Upper lobe of right lung (tissue), 1 donor: ENCODE results near the gene BABAM2. TPM values are rescaled to one million over a fixed set of nuclear protein-coding genes. Genes with fewer than 3 reads are reported as not detected.

Experiments
- ATAC-seq: fragments of 200-7000 bp; cut with Tn5 transposase; one replicate; pipeline ENCODE4 v1.9.1; 2020; ENCODE audit warnings: mild to moderate bottlenecking, moderate library complexity
- DNase-seq: peaks from one replicate; pipeline ENCODE4 v3.0.0-alpha.2; 2020
- H3K27ac ChIP-seq: fragments of 200-600 bp; one replicate; pipeline ENCODE4 v1.8.0; 2022
- H3K27me3 ChIP-seq: fragments of 200-600 bp; one replicate; pipeline ENCODE4 v1.8.0; 2022; ENCODE audit warnings: mild to moderate bottlenecking
- H3K36me3 ChIP-seq: fragments of 200-600 bp; one replicate; pipeline ENCODE4 v1.8.0; 2022
- H3K4me1 ChIP-seq: fragments of 200-600 bp; one replicate; pipeline ENCODE4 v1.8.0; 2022
- H3K4me3 ChIP-seq: fragments of 200-600 bp; one replicate; pipeline ENCODE4 v1.8.0; 2022; ENCODE audit warnings: mild to moderate bottlenecking
- H3K9me3 ChIP-seq: fragments of 200-600 bp; one replicate; pipeline ENCODE4 v1.8.0; 2022
- intact Hi-C: fragments of 100-400 bp; cut with DNase I; formaldehyde crosslinking; loops from one replicate; pipeline ENCODE4 v1.11.0; 2022
- total RNA-seq: library from RNA; stranded (reverse); fragmentation: NEBNext Ultra II Directional; extraction: Animal tissue kit (Norgen Biotek cat#: 25700); gene quantifications from one replicate; pipeline ENCODE4 v1.2.1, GENCODE V29; 2021
- TF ChIP-seq, protein P1 (sequence below): fragments of 200-600 bp; IDR thresholded peaks from one replicate; pipeline ENCODE4 v1.8.0; 2022; ENCODE audit warnings: antibody characterized with exemption
- donor health status: DM: no; HTN: yes; CAD: no; lungs with severe emphysema.

BABAM2 gene
- total RNA-seq, 1 donor from 2014 or later: 36.2 TPM

DNA sequence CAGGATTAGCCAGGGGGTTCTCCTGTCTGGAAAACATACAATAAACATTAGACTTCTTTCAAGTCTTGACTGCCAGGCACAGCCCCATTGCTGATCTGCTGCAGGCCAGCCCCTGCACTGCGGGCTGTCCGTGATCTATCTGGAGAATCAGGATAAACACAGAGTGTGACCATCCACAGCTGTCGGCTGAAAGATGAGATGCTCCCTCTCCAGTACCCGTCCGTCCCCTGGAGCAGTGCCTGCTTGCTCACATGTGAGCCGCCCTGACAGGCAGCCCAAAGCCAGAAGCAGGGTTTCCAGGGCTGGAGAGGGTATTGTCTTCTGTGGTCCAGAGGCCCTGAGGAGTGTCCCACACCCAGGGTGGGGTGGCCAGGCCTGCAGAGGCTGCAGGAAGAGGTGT lies 456.1 kb downstream of the BABAM2 start:
- no peak for ATAC-seq
- no peak overlapping the region for H3K4me3 ChIP-seq

DNA sequence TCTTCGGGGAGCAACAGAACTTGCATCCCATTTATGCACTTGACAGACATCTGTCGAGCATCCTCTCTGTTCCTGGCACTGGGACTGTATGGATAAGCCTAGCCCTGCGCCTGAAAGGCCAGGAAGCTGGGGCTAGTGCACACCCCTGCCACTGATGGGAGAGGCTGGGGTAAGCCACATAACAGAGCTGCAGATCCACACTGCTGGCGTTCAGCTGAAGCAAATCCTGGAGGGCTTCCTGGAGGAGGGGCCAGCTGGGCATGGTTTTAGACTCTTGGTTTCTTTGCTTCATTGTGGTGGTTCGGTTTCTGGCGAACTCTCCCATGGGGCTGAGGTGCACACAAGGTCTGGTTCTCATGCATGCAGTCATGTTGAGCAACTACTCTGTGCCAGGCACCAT lies 456.7 kb downstream of the BABAM2 start:
- TF ChIP-seq, protein P1, sequence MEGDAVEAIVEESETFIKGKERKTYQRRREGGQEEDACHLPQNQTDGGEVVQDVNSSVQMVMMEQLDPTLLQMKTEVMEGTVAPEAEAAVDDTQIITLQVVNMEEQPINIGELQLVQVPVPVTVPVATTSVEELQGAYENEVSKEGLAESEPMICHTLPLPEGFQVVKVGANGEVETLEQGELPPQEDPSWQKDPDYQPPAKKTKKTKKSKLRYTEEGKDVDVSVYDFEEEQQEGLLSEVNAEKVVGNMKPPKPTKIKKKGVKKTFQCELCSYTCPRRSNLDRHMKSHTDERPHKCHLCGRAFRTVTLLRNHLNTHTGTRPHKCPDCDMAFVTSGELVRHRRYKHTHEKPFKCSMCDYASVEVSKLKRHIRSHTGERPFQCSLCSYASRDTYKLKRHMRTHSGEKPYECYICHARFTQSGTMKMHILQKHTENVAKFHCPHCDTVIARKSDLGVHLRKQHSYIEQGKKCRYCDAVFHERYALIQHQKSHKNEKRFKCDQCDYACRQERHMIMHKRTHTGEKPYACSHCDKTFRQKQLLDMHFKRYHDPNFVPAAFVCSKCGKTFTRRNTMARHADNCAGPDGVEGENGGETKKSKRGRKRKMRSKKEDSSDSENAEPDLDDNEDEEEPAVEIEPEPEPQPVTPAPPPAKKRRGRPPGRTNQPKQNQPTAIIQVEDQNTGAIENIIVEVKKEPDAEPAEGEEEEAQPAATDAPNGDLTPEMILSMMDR: no peak
- intact Hi-C loops: no loop called here
- DNase-seq: peak; percentile 33

More for the DNA sequence above, 456.1 kb downstream of the BABAM2 start:
- no peaks in the 10 kb centered on the region for H3K9me3 ChIP-seq
- TF ChIP-seq, protein P1: no peak
- no peak overlapping the region for H3K27ac ChIP-seq
- H3K4me1 ChIP-seq: peaks cover 13% of the 10 kb centered on the region
- H3K27me3 ChIP-seq: no peaks in the 10 kb centered on the region
- H3K36me3 ChIP-seq: no peaks in the 10 kb centered on the region
- intact Hi-C loops: no loop called here
- DNase-seq: peak; percentile 33

DNA sequence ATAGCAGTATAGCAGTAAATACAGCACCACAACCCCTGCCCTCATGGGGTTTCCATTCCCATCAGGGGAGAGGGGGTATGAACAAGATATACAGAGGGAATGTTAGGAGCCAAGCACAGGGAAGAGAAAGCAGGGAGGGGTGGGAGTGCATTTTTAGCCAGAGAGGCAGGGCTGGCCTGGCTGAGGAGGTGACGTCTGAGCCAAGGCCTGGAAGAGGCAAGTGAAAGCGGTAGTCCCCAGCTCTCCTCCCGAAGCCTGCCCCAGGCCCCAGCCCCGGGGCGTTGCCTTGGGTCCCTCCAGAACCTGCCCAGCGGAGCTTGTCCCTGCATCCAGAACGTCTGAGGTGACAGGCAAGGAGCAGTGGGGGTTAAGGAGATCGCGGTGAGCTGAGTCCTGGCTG lies 457.1 kb downstream of the BABAM2 start:
- DNase-seq (peak; percentile 44), ATAC-seq (no peak)
- H3K27ac ChIP-seq: no peak overlapping the region
- no peaks in the 10 kb centered on the region for H3K36me3 ChIP-seq
- TF ChIP-seq, protein P1: no peak
- no peaks in the 10 kb centered on the region for H3K9me3 ChIP-seq
- intact Hi-C loops: no loop called here
- H3K27me3 ChIP-seq: no peaks in the 10 kb centered on the region
- H3K4me1 ChIP-seq: peaks cover 7% of the 10 kb centered on the region
- no peak overlapping the region for H3K4me3 ChIP-seq

More for the DNA sequence above, 456.7 kb downstream of the BABAM2 start:
- H3K9me3 ChIP-seq: no peaks in the 10 kb centered on the region
- H3K4me3 ChIP-seq: no peak overlapping the region
- no peaks in the 10 kb centered on the region for H3K36me3 ChIP-seq
- ATAC-seq: no peak
- H3K27ac ChIP-seq: no peak overlapping the region
- peaks cover 9% of the 10 kb centered on the region for H3K4me1 ChIP-seq
- H3K27me3 ChIP-seq: no peaks in the 10 kb centered on the region

DNA sequence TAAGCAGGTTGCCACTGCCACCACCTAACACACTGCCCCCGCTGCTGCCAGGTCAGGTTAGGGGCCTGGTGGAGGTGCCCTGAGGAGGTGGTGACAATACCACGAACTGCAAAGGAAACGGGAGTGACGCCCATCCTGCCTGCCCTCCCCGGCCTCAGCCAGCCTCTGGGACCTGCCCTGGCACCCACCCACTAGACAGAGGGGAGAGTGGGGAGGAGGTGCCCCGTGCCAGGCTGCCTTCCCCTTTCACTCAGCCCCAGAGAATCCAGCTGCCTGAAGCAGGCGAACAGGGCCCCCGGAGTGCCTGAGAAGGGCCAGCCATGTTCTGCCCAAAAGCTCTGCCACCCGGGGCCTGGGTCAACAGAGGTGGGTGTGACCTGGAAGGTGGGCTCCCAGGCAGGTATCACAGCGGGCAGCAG lies 457.6 kb downstream of the BABAM2 start:
- H3K4me1 ChIP-seq: peaks cover 2% of the 10 kb centered on the region
- H3K27ac ChIP-seq: no peak overlapping the region
- no peaks in the 10 kb centered on the region for H3K9me3 ChIP-seq
- no peak overlapping the region for H3K4me3 ChIP-seq
- H3K36me3 ChIP-seq: no peaks in the 10 kb centered on the region
- no peaks in the 10 kb centered on the region for H3K27me3 ChIP-seq
- ATAC-seq (peak; percentile 33), DNase-seq (peak; percentile 62)
- TF ChIP-seq, protein P1: no peak
- intact Hi-C loops: no loop called here

DNA sequence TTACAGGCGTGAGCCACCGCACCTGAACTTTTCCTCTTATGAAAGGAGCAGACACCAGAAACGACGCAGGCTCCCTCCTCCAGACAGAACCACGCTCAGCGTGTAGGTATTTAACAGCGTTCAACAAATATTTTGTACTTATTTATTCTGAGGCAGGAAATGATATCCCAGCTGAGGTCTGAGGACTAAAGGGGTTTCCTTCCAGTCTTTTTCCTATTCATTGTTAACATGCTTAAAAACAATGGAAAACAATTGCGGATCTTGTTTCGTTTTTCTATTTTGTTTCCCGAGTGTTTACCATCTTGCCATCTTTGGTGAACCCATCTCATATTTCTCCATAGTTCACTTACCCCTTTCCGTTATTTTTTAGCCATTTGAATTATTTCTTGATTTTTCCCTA lies 458.4 kb downstream of the BABAM2 start:
- Histone ChIP-seq H3K27me3 (no peaks in the 10 kb centered on the region), H3K27ac (no peak overlapping the region), H3K4me3 (no peak overlapping the region), H3K4me1 (no peaks in the 10 kb centered on the region), H3K9me3 (no peaks in the 10 kb centered on the region), H3K36me3 (no peaks in the 10 kb centered on the region)
- DNase-seq: no peak
- intact Hi-C loops: no loop called here
- ATAC-seq: no peak
- TF ChIP-seq, protein P1: no peak

DNA sequence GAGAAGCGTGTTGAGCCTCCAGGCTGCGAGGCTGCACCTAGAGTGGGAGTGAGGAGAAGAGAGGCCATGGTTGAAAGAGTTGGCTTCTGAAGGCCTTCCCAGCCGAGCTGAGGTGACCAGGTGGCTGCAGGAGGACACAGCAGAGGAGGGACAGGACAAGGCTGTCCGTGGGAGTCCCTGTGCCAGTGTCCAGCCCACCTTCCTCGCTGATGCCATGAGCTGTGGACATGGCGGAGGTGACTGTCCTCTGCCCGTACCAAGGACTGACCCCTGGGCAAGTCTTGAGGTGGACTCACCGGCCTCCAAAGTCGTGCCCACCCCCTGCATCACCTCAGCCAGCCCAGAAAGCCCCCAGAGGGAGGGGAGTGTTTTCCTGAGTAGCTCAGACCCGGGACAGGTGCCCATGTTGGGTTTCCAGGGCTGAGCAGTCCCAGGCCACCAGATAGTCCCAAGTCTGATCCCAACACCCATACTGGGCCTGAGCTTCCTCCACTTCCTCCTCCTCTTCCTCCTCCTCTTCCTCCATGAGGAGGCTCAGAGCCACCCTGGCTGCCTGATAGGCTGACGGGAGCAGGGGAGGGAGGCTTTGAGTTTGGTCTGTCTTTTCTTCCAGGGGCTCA lies 459.1 kb downstream of the BABAM2 start:
- H3K36me3 ChIP-seq: no peaks in the 10 kb centered on the region
- H3K27ac ChIP-seq: no peak overlapping the region
- DNase-seq: peak; percentile 50
- no peaks in the 10 kb centered on the region for H3K9me3 ChIP-seq
- TF ChIP-seq, protein P1: no peak
- intact Hi-C loops: no loop called here
- H3K27me3 ChIP-seq: no peaks in the 10 kb centered on the region
- no peak overlapping the region for H3K4me3 ChIP-seq
- H3K4me1 ChIP-seq: no peaks in the 10 kb centered on the region
- ATAC-seq: no peak
